Esophagus squamous epithelium (tissue), 4 donors: ENCODE data around the gene ASTN2.

ENCODE experiments used
- POLR2A ChIP-seq, 4 donors: fragments of 450-650 bp; IDR thresholded peaks; one replicate each; pipeline ENCODE4 v1.6.1; 2017; ENCODE audit warnings: antibody characterized with exemption in 4 of 4, mild to moderate bottlenecking in 4 of 4, moderate library complexity in 3 of 4
- TF ChIP-seq, protein P1 (sequence below), 6 experiments: fragments of 450-650 bp in 4 of 6; fragments of 200-600 bp in 2 of 6; sonication (generic) in 2 of 6; IDR thresholded peaks; one replicate each; pipeline ENCODE4 v1.5.1; 2016 to 2019; ENCODE audit warnings: antibody characterized with exemption in 6 of 6, mild to moderate bottlenecking in 4 of 6, moderate library complexity in 4 of 6

DNA sequence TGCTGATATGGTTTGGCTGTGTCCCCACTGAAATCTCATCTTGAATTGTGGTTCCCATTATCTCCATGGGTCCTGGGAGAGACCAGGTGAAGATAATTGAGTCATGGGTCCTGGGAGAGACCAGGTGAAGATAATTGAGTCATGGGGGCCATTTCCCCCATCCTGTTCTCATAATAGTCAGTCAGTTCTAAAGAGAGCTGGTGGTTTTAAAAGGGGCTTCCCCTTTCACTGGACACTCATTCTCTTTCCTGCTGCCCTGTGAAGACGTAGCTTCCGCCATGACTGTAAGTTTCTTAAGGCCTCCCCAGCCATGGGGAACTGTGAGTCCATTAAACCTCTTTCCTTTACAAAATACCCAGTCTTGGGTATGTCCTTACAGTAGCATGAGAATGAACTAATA is 628.1 kb downstream of the ASTN2 start:
- TF ChIP-seq, protein P1, sequence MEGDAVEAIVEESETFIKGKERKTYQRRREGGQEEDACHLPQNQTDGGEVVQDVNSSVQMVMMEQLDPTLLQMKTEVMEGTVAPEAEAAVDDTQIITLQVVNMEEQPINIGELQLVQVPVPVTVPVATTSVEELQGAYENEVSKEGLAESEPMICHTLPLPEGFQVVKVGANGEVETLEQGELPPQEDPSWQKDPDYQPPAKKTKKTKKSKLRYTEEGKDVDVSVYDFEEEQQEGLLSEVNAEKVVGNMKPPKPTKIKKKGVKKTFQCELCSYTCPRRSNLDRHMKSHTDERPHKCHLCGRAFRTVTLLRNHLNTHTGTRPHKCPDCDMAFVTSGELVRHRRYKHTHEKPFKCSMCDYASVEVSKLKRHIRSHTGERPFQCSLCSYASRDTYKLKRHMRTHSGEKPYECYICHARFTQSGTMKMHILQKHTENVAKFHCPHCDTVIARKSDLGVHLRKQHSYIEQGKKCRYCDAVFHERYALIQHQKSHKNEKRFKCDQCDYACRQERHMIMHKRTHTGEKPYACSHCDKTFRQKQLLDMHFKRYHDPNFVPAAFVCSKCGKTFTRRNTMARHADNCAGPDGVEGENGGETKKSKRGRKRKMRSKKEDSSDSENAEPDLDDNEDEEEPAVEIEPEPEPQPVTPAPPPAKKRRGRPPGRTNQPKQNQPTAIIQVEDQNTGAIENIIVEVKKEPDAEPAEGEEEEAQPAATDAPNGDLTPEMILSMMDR (IDR thresholded peaks at IDR 0.05): no peak
- no peak for TF ChIP-seq POLR2A (IDR thresholded peaks at IDR 0.05)
